ENCODE measurements around the gene SLIRP.

DNA sequence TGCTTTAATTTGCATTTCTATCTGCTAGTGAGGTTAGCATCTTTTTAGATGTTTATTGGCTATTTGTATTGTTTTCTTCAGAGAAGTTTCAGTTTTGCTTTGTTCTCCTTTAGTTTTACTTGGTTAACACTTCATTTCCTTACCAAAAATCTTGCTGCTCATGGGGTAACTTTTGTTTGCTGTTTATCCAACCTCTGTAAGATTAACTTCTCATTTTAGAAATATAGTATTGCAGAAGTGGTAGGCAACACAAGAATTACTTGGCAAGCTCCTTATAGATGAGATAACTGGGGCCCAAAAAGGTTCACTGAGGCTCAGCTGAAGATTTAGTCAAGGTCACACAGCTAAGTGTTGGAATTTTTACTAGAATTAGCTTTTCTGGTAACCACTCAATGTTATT is 40.6 kb upstream of the SLIRP start:
- no peak for TF ChIP-seq EGR1 (IDR thresholded peaks at IDR 0.05; ENCODE audit: low read depth)
- no peak for TF ChIP-seq POLR2A (IDR thresholded peaks at IDR 0.05; ENCODE audit: borderline replicate concordance, extremely low read depth, insufficient read depth, insufficient read length)
- no peak for TF ChIP-seq EZH2phosphoT487 (IDR thresholded peaks at IDR 0.05; ENCODE audit: borderline replicate concordance)
- TF ChIP-seq, protein P1, sequence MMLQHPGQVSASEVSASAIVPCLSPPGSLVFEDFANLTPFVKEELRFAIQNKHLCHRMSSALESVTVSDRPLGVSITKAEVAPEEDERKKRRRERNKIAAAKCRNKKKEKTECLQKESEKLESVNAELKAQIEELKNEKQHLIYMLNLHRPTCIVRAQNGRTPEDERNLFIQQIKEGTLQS (IDR thresholded peaks at IDR 0.05), result no peak
- TF ChIP-seq POLR2AphosphoS5 (IDR thresholded peaks at IDR 0.05; ENCODE audit: low read depth, low read length), result no peak
- TF ChIP-seq, protein P2, sequence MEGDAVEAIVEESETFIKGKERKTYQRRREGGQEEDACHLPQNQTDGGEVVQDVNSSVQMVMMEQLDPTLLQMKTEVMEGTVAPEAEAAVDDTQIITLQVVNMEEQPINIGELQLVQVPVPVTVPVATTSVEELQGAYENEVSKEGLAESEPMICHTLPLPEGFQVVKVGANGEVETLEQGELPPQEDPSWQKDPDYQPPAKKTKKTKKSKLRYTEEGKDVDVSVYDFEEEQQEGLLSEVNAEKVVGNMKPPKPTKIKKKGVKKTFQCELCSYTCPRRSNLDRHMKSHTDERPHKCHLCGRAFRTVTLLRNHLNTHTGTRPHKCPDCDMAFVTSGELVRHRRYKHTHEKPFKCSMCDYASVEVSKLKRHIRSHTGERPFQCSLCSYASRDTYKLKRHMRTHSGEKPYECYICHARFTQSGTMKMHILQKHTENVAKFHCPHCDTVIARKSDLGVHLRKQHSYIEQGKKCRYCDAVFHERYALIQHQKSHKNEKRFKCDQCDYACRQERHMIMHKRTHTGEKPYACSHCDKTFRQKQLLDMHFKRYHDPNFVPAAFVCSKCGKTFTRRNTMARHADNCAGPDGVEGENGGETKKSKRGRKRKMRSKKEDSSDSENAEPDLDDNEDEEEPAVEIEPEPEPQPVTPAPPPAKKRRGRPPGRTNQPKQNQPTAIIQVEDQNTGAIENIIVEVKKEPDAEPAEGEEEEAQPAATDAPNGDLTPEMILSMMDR (IDR thresholded peaks at IDR 0.05 in 2 of 3, conservative IDR thresholded peaks at IDR 0.05 in 1 of 3; ENCODE audit: borderline replicate concordance in 1 of 3, insufficient read depth in 1 of 3, low read depth in 2 of 3, low read length in 2 of 3), result no peak
- no peak for TF ChIP-seq CEBPB (IDR thresholded peaks at IDR 0.05; ENCODE audit: low read depth)
- TF ChIP-seq EZH2 (IDR thresholded peaks at IDR 0.05), result no peak

Measured in HCT116 (cell line).